ENCODE results near the gene TBC1D22B.

DNA sequence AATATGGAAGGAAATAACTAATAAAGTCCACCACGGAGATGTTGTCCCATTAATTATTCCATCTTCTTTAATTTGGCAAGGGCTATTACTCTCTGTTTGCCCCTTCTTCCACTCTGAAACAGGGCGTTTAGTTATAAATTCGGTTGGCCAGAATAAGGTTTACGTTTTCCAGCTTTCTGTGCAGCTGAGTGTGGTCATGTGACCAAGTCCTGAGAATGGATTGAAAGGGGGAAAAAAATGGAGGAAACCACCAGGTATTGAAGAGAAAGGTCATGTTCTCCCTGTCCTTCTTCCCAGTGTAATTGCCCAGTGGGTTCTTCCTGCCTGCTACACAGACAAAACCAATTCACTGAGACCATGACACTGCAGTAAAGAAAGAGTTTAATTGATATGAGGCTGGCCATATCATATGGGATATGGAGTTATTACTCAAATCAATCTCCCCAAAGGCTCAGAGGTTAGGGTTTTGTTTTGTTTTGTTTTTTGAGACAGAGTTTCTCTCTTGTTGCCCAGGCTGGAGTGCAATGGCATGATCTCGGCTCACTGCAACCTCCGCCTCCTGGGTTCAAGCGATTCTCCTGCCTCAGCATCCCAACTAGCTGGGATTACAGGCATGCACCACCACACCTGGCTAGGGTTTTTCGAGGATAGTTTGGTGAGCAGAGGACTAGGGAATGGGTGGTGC, 14.3 kb upstream of the TBC1D22B start:
- no peak for TF ChIP-seq CTCF (IDR thresholded peaks at IDR 0.05)
- no peak for TF ChIP-seq POLR2A (IDR thresholded peaks at IDR 0.05)
